Gastroesophageal sphincter (tissue), 3 donors: Measurements from ENCODE around the gene SLC2A14.
"Not testable (repeated sequence)": the region's sequence is repeated elsewhere in the genome, so short reads cannot be mapped to it uniquely, and the experiment has no call there.

Experiments used
- CTCF ChIP-seq, 4 experiments: fragments of 200-600 bp in 2 of 4; fragments of 450-650 bp in 2 of 4; sonication (generic) in 1 of 4; IDR thresholded peaks; one replicate each; pipeline ENCODE4 v1.5.1; 2017 to 2019; ENCODE audit warnings: antibody characterized with exemption in 4 of 4, mild to moderate bottlenecking in 2 of 4, moderate library complexity in 2 of 4
- EP300 ChIP-seq: sonication (generic); formaldehyde crosslinking; IDR thresholded peaks from one replicate; pipeline ENCODE4 v1.6.1; 2017; ENCODE audit warnings: antibody characterized with exemption, mild to moderate bottlenecking
- POLR2A ChIP-seq, 2 donors: fragments of 450-650 bp; IDR thresholded peaks; one replicate each; pipeline ENCODE4 v1.6.1; 2017; ENCODE audit warnings: antibody characterized with exemption in 2 of 2, mild to moderate bottlenecking in 2 of 2, moderate library complexity in 1 of 2
- POLR2AphosphoS5 ChIP-seq: sonication (generic); formaldehyde crosslinking; IDR thresholded peaks from one replicate; pipeline ENCODE4 v1.6.1; 2017; ENCODE audit warnings: antibody characterized with exemption

GRCh38 chr12:7843149-7843548 lies 29.6 kb downstream of the SLC2A14 start:
- TF ChIP-seq CTCF (IDR thresholded peaks at IDR 0.05); POLR2A (IDR thresholded peaks at IDR 0.05); EP300; POLR2AphosphoS5: not testable (repeated sequence)
